Measurements from ENCODE around the gene EPYC.
A peak's percentile ranks its signal among the peaks of the same experiment; 100 is the strongest.

EPYC gene

GRCh38 chr12:90924406-90924805, 80.4 kb downstream of the EPYC start:
- TF ChIP-seq CTCF (IDR thresholded peaks at IDR 0.05; ENCODE audit: low read depth, low read length) = no peak
- in situ Hi-C loops (cut with HindIII; ENCODE audit: low sequenced_read_pairs) = no loop called here
- no peak overlapping the region for H3K4me3 ChIP-seq (ENCODE audit: low read depth, low read length)
- DNase-seq (ENCODE audit: low read depth, low spot score) = no peak

- in situ Hi-C loops (cut with HindIII; ENCODE audit: low sequenced_read_pairs) = no loop called here
- DNase-seq (ENCODE audit: low read depth, low spot score) = peak; percentile 36
- H3K4me3 ChIP-seq (ENCODE audit: low read depth, low read length) = no peak overlapping the region
- no peak for TF ChIP-seq CTCF (IDR thresholded peaks at IDR 0.05; ENCODE audit: low read depth, low read length)
These were observed 82.6 kb downstream of the EPYC start for GRCh38 chr12:90922145-90922627.

- no peak overlapping the region for H3K4me3 ChIP-seq (ENCODE audit: low read depth, low read length)
- no peak for DNase-seq (ENCODE audit: low read depth, low spot score)
- in situ Hi-C loops (cut with HindIII; ENCODE audit: low sequenced_read_pairs) = no loop called here
- TF ChIP-seq CTCF (IDR thresholded peaks at IDR 0.05; ENCODE audit: low read depth, low read length) = no peak
These were observed 83.2 kb downstream of the EPYC start for GRCh38 chr12:90921536-90921935.

GRCh38 chr12:90920222-90920621, 84.5 kb downstream of the EPYC start:
- DNase-seq (ENCODE audit: low read depth, low spot score) = no peak
- H3K4me3 ChIP-seq (ENCODE audit: low read depth, low read length) = no peak overlapping the region
- in situ Hi-C loops (cut with HindIII; ENCODE audit: low sequenced_read_pairs) = no loop called here
- no peak for TF ChIP-seq CTCF (IDR thresholded peaks at IDR 0.05; ENCODE audit: low read depth, low read length)

GRCh38 chr12:90917431-90917830, 87.3 kb downstream of the EPYC start:
- no peak for TF ChIP-seq CTCF (IDR thresholded peaks at IDR 0.05; ENCODE audit: low read depth, low read length)
- H3K4me3 ChIP-seq (ENCODE audit: low read depth, low read length) = no peak overlapping the region
- in situ Hi-C loops (cut with HindIII; ENCODE audit: low sequenced_read_pairs) = no loop called here
- no peak for DNase-seq (ENCODE audit: low read depth, low spot score)

GRCh38 chr12:90916516-90916915, 88.3 kb downstream of the EPYC start:
- H3K4me3 ChIP-seq (ENCODE audit: low read depth, low read length) = no peak overlapping the region
- no peak for TF ChIP-seq CTCF (IDR thresholded peaks at IDR 0.05; ENCODE audit: low read depth, low read length)
- no peak for DNase-seq (ENCODE audit: low read depth, low spot score)
- in situ Hi-C loops (cut with HindIII; ENCODE audit: low sequenced_read_pairs) = no loop called here

GRCh38 chr12:90915353-90915752, 89.4 kb downstream of the EPYC start:
- no peak for DNase-seq (ENCODE audit: low read depth, low spot score)
- in situ Hi-C loops (cut with HindIII; ENCODE audit: low sequenced_read_pairs) = no loop called here
- no peak overlapping the region for H3K4me3 ChIP-seq (ENCODE audit: low read depth, low read length)
- TF ChIP-seq CTCF (IDR thresholded peaks at IDR 0.05; ENCODE audit: low read depth, low read length) = no peak
